A673 (cell line): ENCODE data around the gene PCNA. TPM values are rescaled to one million over a fixed set of nuclear protein-coding genes. Genes with fewer than 3 reads are reported as not detected.

Experiments used
- BruUV-seq: library from RNA; stranded (reverse); fragments of 400-500 nt; replicated peaks from 2 replicates; lab custom pipeline; 2021; lab: Mats Ljungman, UMichigan
- CTCF ChIA-PET: fragments of 300-600 bp; sonication (Branson Sonifier 250); formaldehyde crosslinking; loops from one replicate; lab custom pipeline; 2022; ENCODE audit warnings: antibody characterized with exemption; lab: Charles Lee
- POLR2A ChIA-PET: fragments of 300-600 bp; sonication (Branson Sonifier 250); formaldehyde crosslinking; loops from one replicate; lab custom pipeline; 2022; ENCODE audit warnings: antibody characterized with exemption; ENCODE audit not compliant: low non-redundant PET; lab: Charles Lee
- DNase-seq: peaks from one replicate; pipeline ENCODE4 v3.0.0-alpha.2; 2015; ENCODE audit warnings: low spot score
- H3K27ac ChIP-seq: fragments of 200-600 bp; sonication (generic); 2 replicates; pipeline ENCODE4 v1.5.1; 2016; ENCODE audit warnings: mixed run types, low read depth, mild to moderate bottlenecking, mixed read lengths, antibody characterized with exemption, low read length; ENCODE audit not compliant: poor library complexity, severe bottlenecking
- H3K27me3 ChIP-seq: fragments of 200-600 bp; sonication (generic); replicated peaks from 2 replicates; pipeline ENCODE4 v1.6.1; 2017; ENCODE audit warnings: mixed run types, low read depth, mild to moderate bottlenecking, mixed read lengths, antibody characterized with exemption, low read length; ENCODE audit not compliant: insufficient read depth, poor library complexity
- H3K36me3 ChIP-seq: fragments of 200-600 bp; sonication (generic); 2 replicates; pipeline ENCODE4 v1.6.1; 2016; ENCODE audit warnings: mixed run types, mild to moderate bottlenecking, mixed read lengths, antibody characterized with exemption, low read length; ENCODE audit not compliant: insufficient read depth, poor library complexity, severe bottlenecking
- H3K4me1 ChIP-seq: fragments of 200-600 bp; sonication (generic); 2 replicates; pipeline ENCODE4 v1.6.1; 2017; ENCODE audit warnings: mixed run types, mild to moderate bottlenecking, mixed read lengths, antibody characterized with exemption, low read length; ENCODE audit not compliant: insufficient read depth, poor library complexity, severe bottlenecking
- H3K4me3 ChIP-seq: fragments of 200-600 bp; sonication (generic); 2 replicates; pipeline ENCODE4 v1.5.1; 2016; ENCODE audit warnings: low read depth, mixed run types, mild to moderate bottlenecking, mixed read lengths, low read length; ENCODE audit not compliant: poor library complexity, severe bottlenecking
- H3K9me3 ChIP-seq: fragments of 200-600 bp; sonication (generic); 2 replicates; pipeline ENCODE4 v1.6.1; 2016; ENCODE audit warnings: mixed run types, low read depth, mild to moderate bottlenecking, mixed read lengths, antibody characterized with exemption, low read length; ENCODE audit not compliant: poor library complexity, severe bottlenecking
- CTCF ChIP-seq: fragments of 300-800, 200-600 bp; sonication (generic); conservative IDR thresholded peaks from 2 replicates; pipeline ENCODE4 v1.5.1; 2017; ENCODE audit warnings: low read depth, mild to moderate bottlenecking, antibody characterized with exemption, low read length, moderate library complexity, mixed read lengths
- EZH2 ChIP-seq: fragments of 200-600 bp; sonication (generic); IDR thresholded peaks from 2 replicates; pipeline ENCODE4 v1.6.1; 2017; ENCODE audit warnings: borderline replicate concordance, low read depth, mild to moderate bottlenecking, mixed read lengths, antibody characterized with exemption, low read length; ENCODE audit not compliant: poor library complexity, severe bottlenecking
- intact Hi-C: fragments of 100-400 bp; cut with micrococcal nuclease; formaldehyde crosslinking; loops from one replicate; pipeline ENCODE4 v1.10.0; 2022; ENCODE audit not compliant: unreplicated experiment
- total RNA-seq: library from RNA; stranded (reverse); gene quantifications from 2 replicates; pipeline ENCODE4 v1.2.3, GENCODE V29; 2021

The PCNA gene
- total RNA-seq, 1 experiment from 2014 or later, result 397 TPM

GRCh38 chr20:5131502-5131901, 11.7 kb upstream of the PCNA start:
- DNase-seq, result peak; percentile 82
- H3K9me3 ChIP-seq, result no peaks in the 10 kb centered on the region
- BruUV-seq, result TSS peak; percentile 2
- ChIA-PET POLR2A (interaction anchor here (0.6 kb wide), 1 partner anchor 20 kb away, joined by 3 read pairs; no protein-coding TSS in a partner anchor), CTCF (interaction anchor here (0.7 kb wide), 1 partner anchor 35 kb away, joined by 4 read pairs; no protein-coding TSS in a partner anchor)
- H3K4me1 ChIP-seq, result peaks cover 41% of the 10 kb centered on the region
- H3K36me3 ChIP-seq, result peaks cover 8% of the 10 kb centered on the region
- TF ChIP-seq EZH2, result no peak
- TF ChIP-seq CTCF, result no peak
- no peaks in the 10 kb centered on the region for H3K27me3 ChIP-seq
- H3K27ac ChIP-seq, result peak overlapping the region; percentile 92
- intact Hi-C loops, result loop anchor here (5.0 kb wide), 1 partner anchor 36 kb away; no protein-coding TSS in a partner anchor
- peak overlapping the region; percentile 30 for H3K4me3 ChIP-seq

GRCh38 chr20:5128886-5129285, 9.1 kb upstream of the PCNA start:
- DNase-seq, result no peak
- ChIA-PET POLR2A (no interaction called here), CTCF (no interaction called here)
- Histone ChIP-seq H3K4me1 (peaks cover 33% of the 10 kb centered on the region), H3K9me3 (no peaks in the 10 kb centered on the region), H3K4me3 (no peak overlapping the region), H3K36me3 (peaks cover 8% of the 10 kb centered on the region), H3K27ac (peak overlapping the region; percentile 95), H3K27me3 (no peaks in the 10 kb centered on the region)
- no TSS peak for BruUV-seq
- intact Hi-C loops, result no loop called here
- TF ChIP-seq CTCF (no peak), EZH2 (no peak)

GRCh38 chr20:5127859-5128424, 8.2 kb upstream of the PCNA start:
- no peak for TF ChIP-seq EZH2
- TF ChIP-seq CTCF, result no peak
- H3K4me1 ChIP-seq, result peaks cover 33% of the 10 kb centered on the region
- H3K4me3 ChIP-seq, result peak overlapping the region; percentile 98
- intact Hi-C loops, result no loop called here
- H3K27ac ChIP-seq, result peak overlapping the region; percentile 95
- no peaks in the 10 kb centered on the region for H3K9me3 ChIP-seq
- no peaks in the 10 kb centered on the region for H3K27me3 ChIP-seq
- TSS peak; percentile 62 for BruUV-seq
- ChIA-PET POLR2A (no interaction called here), CTCF (interaction anchor here (2.1 kb wide), 1 partner anchor 64 kb away, joined by 65 read pairs; no protein-coding TSS in a partner anchor)
- no peak for DNase-seq
- H3K36me3 ChIP-seq, result peaks cover 8% of the 10 kb centered on the region
